ENCODE data around the gene SMC1B. TPM values are rescaled to one million over a fixed set of nuclear protein-coding genes. Genes with fewer than 3 reads are reported as not detected.

Gene SMC1B
- total RNA-seq, 2 donors from 2014 or later: not detected

GRCh38 chr22:45349916-45350315 is 63.5 kb downstream of the SMC1B start:
- 97 to 100% methylated on average over 3 of the region's 3 CpGs for WGBS, 2 donors
- no peak for DNase-seq
- Histone ChIP-seq H3K36me3 (replicated peaks in 1 of 2; ENCODE audit: insufficient read depth in 1 of 2, low read depth in 2 of 2) (no peaks in the 10 kb centered on the region), H3K27me3 (no peaks in the 10 kb centered on the region), H3K4me3 (no peak overlapping the region), H3K9me3 (no peaks in the 10 kb centered on the region), H3K27ac (no peak overlapping the region), H3K4me1 (no peaks in the 10 kb centered on the region)
- intact Hi-C loops (cut with DNase I): no loop called here
- TF ChIP-seq POLR2A (IDR thresholded peaks at IDR 0.05) (no peak), CTCF (IDR thresholded peaks at IDR 0.05) (no peak)
- no peak for ATAC-seq

GRCh38 chr22:45344334-45344733 is 69.1 kb downstream of the SMC1B start:
- no peak for ATAC-seq
- intact Hi-C loops (cut with DNase I): no loop called here
- no peaks in the 10 kb centered on the region for H3K4me1 ChIP-seq
- TF ChIP-seq POLR2A (IDR thresholded peaks at IDR 0.05) (no peak), CTCF (IDR thresholded peaks at IDR 0.05) (no peak)
- H3K9me3 ChIP-seq: no peaks in the 10 kb centered on the region
- no peak overlapping the region for H3K4me3 ChIP-seq
- H3K36me3 ChIP-seq (replicated peaks in 1 of 2; ENCODE audit: insufficient read depth in 1 of 2, low read depth in 2 of 2): peaks cover 0 to 8% of the 10 kb centered on the region in 2 donors
- H3K27ac ChIP-seq: no peak overlapping the region
- WGBS, 2 donors: 62 to 80% methylated on average over 5 of the region's 5 CpGs
- DNase-seq: no peak
- H3K27me3 ChIP-seq: no peaks in the 10 kb centered on the region

GRCh38 chr22:45343143-45343542 is 70.3 kb downstream of the SMC1B start:
- Histone ChIP-seq H3K4me3 (no peak overlapping the region), H3K36me3 (replicated peaks in 1 of 2; ENCODE audit: insufficient read depth in 1 of 2, low read depth in 2 of 2) (peaks cover 0 to 10% of the 10 kb centered on the region in 2 donors), H3K9me3 (no peaks in the 10 kb centered on the region), H3K27ac (no peak overlapping the region), H3K4me1 (no peaks in the 10 kb centered on the region), H3K27me3 (no peaks in the 10 kb centered on the region)
- TF ChIP-seq CTCF (IDR thresholded peaks at IDR 0.05) (no peak), POLR2A (IDR thresholded peaks at IDR 0.05) (no peak)
- 90% methylated on average over 8 of the region's 8 CpGs for WGBS, 2 donors
- ATAC-seq: no peak
- intact Hi-C loops (cut with DNase I): no loop called here
- DNase-seq: no peak

GRCh38 chr22:45341498-45341897 is 71.9 kb downstream of the SMC1B start:
- H3K4me3 ChIP-seq: no peak overlapping the region
- intact Hi-C loops (cut with DNase I): no loop called here
- no peak for TF ChIP-seq POLR2A (IDR thresholded peaks at IDR 0.05)
- TF ChIP-seq CTCF (IDR thresholded peaks at IDR 0.05): no peak
- ATAC-seq (no peak), DNase-seq (no peak)
- H3K4me1 ChIP-seq: no peaks in the 10 kb centered on the region
- no peak overlapping the region for H3K27ac ChIP-seq
- 69 to 81% methylated on average over 5 to 6 of the region's 6 CpGs for WGBS, 2 donors
- no peaks in the 10 kb centered on the region for H3K27me3 ChIP-seq
- no peaks in the 10 kb centered on the region for H3K9me3 ChIP-seq
- H3K36me3 ChIP-seq (replicated peaks in 1 of 2; ENCODE audit: insufficient read depth in 1 of 2, low read depth in 2 of 2): peaks cover 0 to 10% of the 10 kb centered on the region in 2 donors

- WGBS, 2 donors: 79 to 85% methylated on average over 8 of the region's 8 CpGs
- intact Hi-C loops (cut with DNase I): no loop called here
- ATAC-seq (no peak), DNase-seq (no peak)
- TF ChIP-seq CTCF (IDR thresholded peaks at IDR 0.05) (no peak), POLR2A (IDR thresholded peaks at IDR 0.05) (no peak)
- H3K27me3 ChIP-seq: no peaks in the 10 kb centered on the region
- H3K9me3 ChIP-seq: no peaks in the 10 kb centered on the region
- peaks cover 0 to 13% of the 10 kb centered on the region in 2 donors for H3K36me3 ChIP-seq (replicated peaks in 1 of 2; ENCODE audit: insufficient read depth in 1 of 2, low read depth in 2 of 2)
- H3K27ac ChIP-seq: no peak overlapping the region
- no peak overlapping the region for H3K4me3 ChIP-seq
- no peaks in the 10 kb centered on the region for H3K4me1 ChIP-seq
Measured at GRCh38 chr22:45340323-45340722, 73.1 kb downstream of the SMC1B start.
